Activated T-helper 1 cell treated with anti-CD3 and anti-CD28 coated beads, Interleukin-2, amount 50 U/mL, for 16 hours (primary cell): Measurements from ENCODE around the gene ZNF416.

ENCODE experiments used
- DNase-seq, 2 donors: peaks; one replicate each; pipeline ENCODE4 v3.0.0-alpha.2; 2020; ENCODE audit warnings: low read depth in 1 of 2, low spot score in 1 of 2

Gene ZNF416

GRCh38 chr19:57559404-57560025, 19.2 kb downstream of the ZNF416 start, which contains the start of gene ZNF550:
ZNF550 (minus strand) TSS chr19:57559863; CDS start chr19:57559682, 181 bp downstream.
- DNase-seq, result peak; percentile 77 to 83

- no peak for DNase-seq
Observed at GRCh38 chr19:57559008-57559403, 19.7 kb downstream of the ZNF416 start.

GRCh38 chr19:57558525-57558924, 20.2 kb downstream of the ZNF416 start:
- no peak for DNase-seq

- no peak for DNase-seq
Observed at GRCh38 chr19:57557659-57558058, 21.1 kb downstream of the ZNF416 start.

- DNase-seq, result no peak
Observed at GRCh38 chr19:57552432-57552831, 26.3 kb downstream of the ZNF416 start.

GRCh38 chr19:57546513-57546912, 32.2 kb downstream of the ZNF416 start:
- no peak for DNase-seq

- DNase-seq, result no peak
Observed at GRCh38 chr19:57537953-57538547, 40.7 kb downstream of the ZNF416 start.

GRCh38 chr19:57527136-57527881, 51.4 kb downstream of the ZNF416 start, which contains the start of gene ZNF549:
ZNF549 (plus strand) TSS chr19:57527356; CDS start chr19:57527574, 218 bp downstream.
- peak; percentile 76 to 79 for DNase-seq
